SK-N-SH treated with all-trans-retinoic acid at 6 μM for 48 hours (cell line): ENCODE data around the gene HS3ST4.

Source experiments
- ARNTL ChIP-seq: fragments of 450-650 bp; formaldehyde crosslinking; IDR thresholded peaks from 2 replicates; pipeline ENCODE4 v1.5.0; 2020; ENCODE audit warnings: low read depth, mild to moderate bottlenecking, moderate library complexity, borderline replicate concordance
- CSDC2 ChIP-seq: fragments of 250-450 bp; sonication (Bioruptor Pico); IDR thresholded peaks from 2 replicates; pipeline ENCODE4 v1.5.0; 2020; ENCODE audit warnings: mild to moderate bottlenecking, moderate library complexity
- GLIS3 ChIP-seq: fragments of 250-450 bp; sonication (Bioruptor Pico); IDR thresholded peaks from 2 replicates; pipeline ENCODE4 v1.5.0; 2020; ENCODE audit warnings: mild to moderate bottlenecking, moderate library complexity
- RARB ChIP-seq: fragments of 250-450 bp; sonication (Bioruptor Pico); IDR thresholded peaks from 2 replicates; pipeline ENCODE4 v1.8.0; 2021; ENCODE audit warnings: mild to moderate bottlenecking, moderate library complexity
- TCF4 ChIP-seq: fragments of 250-450 bp; sonication (Bioruptor Pico); IDR thresholded peaks from 2 replicates; pipeline ENCODE4 v1.8.0; 2021; ENCODE audit warnings: mild to moderate bottlenecking, moderate library complexity, borderline replicate concordance
- ZFP30 ChIP-seq: fragments of 450-650 bp; formaldehyde crosslinking; IDR thresholded peaks from 2 replicates; pipeline ENCODE4 v1.5.0; 2022; ENCODE audit warnings: mild to moderate bottlenecking, moderate library complexity
- TF ChIP-seq, protein P1 (sequence below): fragments of 250-450 bp; sonication (Bioruptor Pico); IDR thresholded peaks from 2 replicates; pipeline ENCODE4 v1.8.0; 2021; ENCODE audit warnings: low read depth, mild to moderate bottlenecking, moderate library complexity, borderline replicate concordance

- TF ChIP-seq TCF4 (CRISPR knock-in tag) = no peak
- no peak for TF ChIP-seq RARB (CRISPR knock-in tag)
- no peak for TF ChIP-seq GLIS3 (CRISPR knock-in tag)
- TF ChIP-seq, protein P1, sequence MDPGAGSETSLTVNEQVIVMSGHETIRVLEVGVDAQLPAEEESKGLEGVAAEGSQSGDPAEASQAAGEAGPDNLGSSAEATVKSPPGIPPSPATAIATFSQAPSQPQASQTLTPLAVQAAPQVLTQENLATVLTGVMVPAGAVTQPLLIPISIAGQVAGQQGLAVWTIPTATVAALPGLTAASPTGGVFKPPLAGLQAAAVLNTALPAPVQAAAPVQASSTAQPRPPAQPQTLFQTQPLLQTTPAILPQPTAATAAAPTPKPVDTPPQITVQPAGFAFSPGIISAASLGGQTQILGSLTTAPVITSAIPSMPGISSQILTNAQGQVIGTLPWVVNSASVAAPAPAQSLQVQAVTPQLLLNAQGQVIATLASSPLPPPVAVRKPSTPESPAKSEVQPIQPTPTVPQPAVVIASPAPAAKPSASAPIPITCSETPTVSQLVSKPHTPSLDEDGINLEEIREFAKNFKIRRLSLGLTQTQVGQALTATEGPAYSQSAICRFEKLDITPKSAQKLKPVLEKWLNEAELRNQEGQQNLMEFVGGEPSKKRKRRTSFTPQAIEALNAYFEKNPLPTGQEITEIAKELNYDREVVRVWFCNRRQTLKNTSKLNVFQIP = no peak
- no peak for TF ChIP-seq CSDC2 (CRISPR knock-in tag)
- TF ChIP-seq ARNTL (CRISPR knock-in tag) = no peak
- TF ChIP-seq ZFP30 (CRISPR knock-in tag) = no peak
These were observed 24.4 kb downstream of the HS3ST4 start for GRCh38 chr16:25716186-25716585.
